SK-N-MC (cell line): ENCODE results near the gene RASSF7.
"Not testable (repeated sequence)": the region's sequence is repeated elsewhere in the genome, so short reads cannot be mapped to it uniquely, and the experiment has no call there.

Experiments
- DNase-seq: peaks from one replicate; pipeline ENCODE4 v3.0.0-alpha.2; 2011; ENCODE audit warnings: low read depth, low spot score
- H3K27ac ChIP-seq: fragments of 200-600 bp; sonication (generic); 2 replicates; pipeline ENCODE4 v1.5.1; 2016; ENCODE audit warnings: mixed run types
- H3K36me3 ChIP-seq: fragments of 200-600 bp; sonication (generic); 2 replicates; pipeline ENCODE4 v1.6.1; 2017; ENCODE audit warnings: antibody characterized with exemption, low read length, mixed read lengths; ENCODE audit not compliant: insufficient read depth
- H3K4me3 ChIP-seq: fragments of 200-600 bp; sonication (generic); 2 replicates; pipeline ENCODE4 v1.5.1; 2016
- H3K9ac ChIP-seq: fragments of 200-600 bp; sonication (generic); 2 replicates; pipeline ENCODE4 v1.8.0; 2017; ENCODE audit warnings: mixed run types, mixed read lengths; ENCODE audit not compliant: insufficient read length
- H3K9me3 ChIP-seq: fragments of 200-600 bp; sonication (generic); 2 replicates; pipeline ENCODE4 v1.6.1; 2017; ENCODE audit warnings: low read depth, mild to moderate bottlenecking, antibody characterized with exemption, low read length, moderate library complexity, mixed read lengths
- EZH2 ChIP-seq: fragments of 200-600 bp; sonication (generic); IDR thresholded peaks from one replicate; pipeline ENCODE4 v1.6.1; 2017; ENCODE audit warnings: antibody characterized with exemption
- FOXP2 ChIP-seq: optimal IDR thresholded peaks from 2 replicates; pipeline ENCODE3; 2011; ENCODE audit warnings: mild to moderate bottlenecking, moderate library complexity; ENCODE audit not compliant: insufficient read depth; ENCODE audit errors: extremely low read length, control extremely low read depth
- POLR2AphosphoS5 ChIP-seq: IDR thresholded peaks from 2 replicates; pipeline ENCODE4 v1.6.1; 2012; ENCODE audit warnings: mild to moderate bottlenecking, low read depth, low read length, borderline replicate concordance

The RASSF7 gene, protein sequence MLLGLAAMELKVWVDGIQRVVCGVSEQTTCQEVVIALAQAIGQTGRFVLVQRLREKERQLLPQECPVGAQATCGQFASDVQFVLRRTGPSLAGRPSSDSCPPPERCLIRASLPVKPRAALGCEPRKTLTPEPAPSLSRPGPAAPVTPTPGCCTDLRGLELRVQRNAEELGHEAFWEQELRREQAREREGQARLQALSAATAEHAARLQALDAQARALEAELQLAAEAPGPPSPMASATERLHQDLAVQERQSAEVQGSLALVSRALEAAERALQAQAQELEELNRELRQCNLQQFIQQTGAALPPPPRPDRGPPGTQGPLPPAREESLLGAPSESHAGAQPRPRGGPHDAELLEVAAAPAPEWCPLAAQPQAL

DNA sequence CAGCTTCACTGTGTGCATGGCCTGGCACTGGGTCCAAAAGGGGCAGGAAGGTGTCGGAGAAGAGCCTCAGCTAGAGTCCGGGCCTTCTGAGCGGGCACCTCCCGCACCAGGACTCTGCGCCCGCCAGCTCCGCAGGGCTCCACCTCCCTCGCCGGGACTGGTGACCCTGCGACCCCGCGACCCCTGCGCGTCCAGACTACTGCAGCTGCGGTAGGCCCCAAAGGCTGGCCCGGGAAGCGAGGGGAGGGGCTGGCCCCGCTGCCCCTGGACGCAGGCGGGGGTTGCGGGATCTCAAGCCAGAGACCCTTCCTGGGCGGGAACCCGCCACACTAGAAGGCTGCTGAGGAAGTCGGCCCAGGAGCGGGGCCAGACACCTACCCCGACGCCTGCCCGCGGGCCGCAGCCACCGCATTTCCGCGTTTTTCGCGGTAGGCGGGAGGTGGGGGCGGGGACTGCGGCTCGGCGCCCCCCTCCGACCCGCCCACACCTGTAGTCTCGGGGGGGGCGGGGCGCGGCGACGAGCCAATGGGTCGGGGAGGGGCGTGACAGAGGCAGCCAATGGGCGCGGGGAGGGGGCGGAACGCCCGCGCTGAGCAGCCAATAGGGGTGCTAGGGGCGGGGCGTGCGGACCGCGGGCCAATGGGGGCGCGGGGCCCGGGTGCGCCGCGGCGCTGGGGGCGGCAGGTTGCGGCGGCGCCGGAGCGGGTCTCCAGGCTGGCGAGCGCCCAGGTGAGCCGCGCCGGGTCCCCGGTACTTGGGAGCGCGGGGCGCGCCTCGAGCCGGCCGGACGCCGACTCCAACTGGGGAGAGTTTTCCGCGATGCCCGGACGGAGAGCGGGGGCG lies at the start of gene RASSF7, which contains the start of gene LMNTD2:
Gene RASSF7 (plus strand): TSS at position 666 of the 843 bp plus-strand sequence. CDS start 799 bp downstream, outside the sequence.
Gene LMNTD2 (minus strand): TSS at position 434 of the 843 bp plus-strand sequence. CDS start 22 bp downstream, at position 412.
- DNase-seq: no peak
- H3K27ac ChIP-seq: no peak within 1 kb of the TSS
- H3K36me3 ChIP-seq: no peaks in the 10 kb centered on the region
- TF ChIP-seq FOXP2 (no peak), EZH2 (no peak), POLR2AphosphoS5 (peak; percentile 63; the same call in 1 of the 2 replicates)
- no peaks in the 10 kb centered on the region for H3K9me3 ChIP-seq
- peak within 1 kb of the TSS; percentile 87 for H3K4me3 ChIP-seq
- H3K9ac ChIP-seq: peak within 1 kb of the TSS; percentile 67

DNA sequence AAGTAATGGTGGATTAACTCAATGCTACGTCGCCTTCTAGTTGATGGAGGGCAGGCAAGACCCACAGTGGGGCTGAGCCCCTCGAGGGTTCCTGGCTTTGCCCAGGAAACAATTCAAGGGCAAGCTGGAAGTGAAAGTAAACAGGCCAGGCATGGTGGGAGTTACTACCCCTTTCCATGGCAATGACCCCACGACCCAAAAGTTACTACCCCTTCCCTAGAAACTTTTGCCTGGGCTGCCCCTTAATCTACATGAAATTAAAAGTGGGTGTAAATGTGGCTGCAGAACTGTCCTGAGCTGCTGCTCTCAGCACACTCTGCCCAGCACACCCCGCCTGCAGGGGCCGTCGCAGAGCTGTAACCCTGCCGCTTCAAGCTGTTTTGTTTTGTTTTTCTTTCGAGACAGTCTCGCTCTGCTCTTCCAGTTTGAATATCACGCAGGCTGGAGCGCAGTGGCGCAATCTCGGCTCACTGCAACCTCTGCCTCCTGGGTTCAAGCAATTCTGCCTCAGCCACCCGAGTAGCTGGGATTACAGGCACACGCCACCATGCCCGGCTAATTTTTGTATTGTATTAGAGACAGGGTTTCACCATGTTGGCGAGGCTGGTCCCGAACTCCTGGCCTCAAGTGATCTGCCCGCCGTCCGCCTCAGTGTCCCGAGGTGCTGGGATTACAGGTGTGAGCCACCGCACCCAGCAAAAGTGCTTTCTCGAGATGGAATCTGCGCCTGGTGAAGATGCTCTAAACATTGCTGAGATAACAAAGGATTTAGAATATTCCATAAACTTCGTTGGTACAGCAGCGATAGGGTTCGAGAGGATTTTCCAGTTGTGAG lies 47.8 kb upstream of the RASSF7 start:
- Histone ChIP-seq H3K9ac (no peak overlapping the region), H3K4me3 (no peak overlapping the region), H3K9me3 (no peaks in the 10 kb centered on the region), H3K36me3 (peaks cover 7% of the 10 kb centered on the region; the same call in 1 of the 2 replicates), H3K27ac (no peak overlapping the region)
- TF ChIP-seq EZH2 (no peak), POLR2AphosphoS5 (no peak), FOXP2 (no peak)
- no peak for DNase-seq

DNA sequence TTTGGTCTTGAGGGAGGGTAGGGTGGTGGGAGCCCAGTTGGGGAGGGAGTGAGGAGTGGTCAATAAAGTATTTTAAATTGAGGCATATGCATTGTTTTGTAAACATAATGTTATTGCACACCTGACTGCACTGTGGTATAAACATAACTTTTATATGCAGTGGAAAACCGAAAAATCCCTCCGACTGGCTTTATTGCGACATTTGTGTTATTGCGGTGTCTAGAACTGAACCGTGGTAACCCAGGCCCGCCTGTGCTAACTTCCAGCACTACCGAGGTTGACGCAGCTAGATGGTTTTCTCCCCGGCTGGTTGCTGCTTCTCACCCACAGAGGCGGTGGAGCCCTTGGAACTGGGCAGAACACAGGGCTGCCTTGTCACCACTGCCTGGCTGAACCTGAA lies 46.2 kb upstream of the RASSF7 start:
- Histone ChIP-seq H3K4me3 (no peak overlapping the region), H3K9ac (no peak overlapping the region), H3K9me3 (no peaks in the 10 kb centered on the region), H3K27ac (no peak overlapping the region), H3K36me3 (peaks cover 4% of the 10 kb centered on the region; the same call in 1 of the 2 replicates)
- TF ChIP-seq POLR2AphosphoS5: no peak
- TF ChIP-seq EZH2: no peak
- TF ChIP-seq FOXP2: no peak
- no peak for DNase-seq

DNA sequence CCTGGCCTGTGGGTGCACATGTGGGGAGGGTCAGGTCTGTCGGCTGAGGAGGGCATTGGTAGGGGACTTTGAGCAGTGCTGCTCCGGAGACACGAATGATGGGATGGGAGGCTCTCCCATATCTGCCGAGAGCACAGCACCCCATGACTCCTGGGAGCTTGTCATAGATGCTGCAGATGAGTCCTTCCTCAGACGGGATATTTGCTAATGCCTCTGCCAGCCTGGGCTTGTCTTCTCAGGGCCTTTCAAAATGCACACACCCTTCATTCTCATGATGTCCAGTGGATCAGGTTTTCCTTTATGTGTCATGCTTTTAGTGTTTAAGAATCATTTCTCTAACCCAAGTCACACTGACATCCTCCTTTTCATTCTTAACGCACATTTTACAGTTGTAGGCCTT lies 45.6 kb upstream of the RASSF7 start:
- TF ChIP-seq POLR2AphosphoS5: no peak
- TF ChIP-seq FOXP2: no peak
- TF ChIP-seq EZH2: no peak
- no peaks in the 10 kb centered on the region; the same call in 1 of the 2 replicates for H3K36me3 ChIP-seq
- no peak overlapping the region for H3K9ac ChIP-seq
- no peak overlapping the region for H3K27ac ChIP-seq
- no peak for DNase-seq
- no peak overlapping the region for H3K4me3 ChIP-seq
- no peaks in the 10 kb centered on the region for H3K9me3 ChIP-seq

DNA sequence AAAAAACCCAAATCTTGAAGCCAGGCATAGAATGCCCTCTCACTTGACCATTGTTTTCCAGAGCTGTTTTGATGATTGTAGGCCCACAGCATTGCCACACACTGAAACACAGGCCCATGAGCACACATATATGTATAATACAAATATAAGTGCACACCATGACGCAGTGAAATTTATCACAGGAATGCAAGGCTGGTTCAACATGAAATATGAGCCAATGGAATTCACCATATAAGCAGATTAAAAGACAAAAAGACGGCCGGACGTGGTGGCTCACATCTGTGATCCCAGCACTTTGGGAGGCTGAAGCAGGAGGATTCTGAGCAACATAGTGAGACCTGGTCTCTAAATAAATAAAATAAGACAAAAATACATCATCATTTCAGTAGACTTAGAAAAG lies 44.4 kb upstream of the RASSF7 start:
- no peak for TF ChIP-seq POLR2AphosphoS5
- TF ChIP-seq FOXP2: no peak
- TF ChIP-seq EZH2: no peak
- no peak overlapping the region for H3K4me3 ChIP-seq
- no peak overlapping the region for H3K9ac ChIP-seq
- H3K9me3 ChIP-seq: no peaks in the 10 kb centered on the region
- no peak for DNase-seq
- no peak overlapping the region for H3K27ac ChIP-seq
- no peaks in the 10 kb centered on the region for H3K36me3 ChIP-seq

DNA sequence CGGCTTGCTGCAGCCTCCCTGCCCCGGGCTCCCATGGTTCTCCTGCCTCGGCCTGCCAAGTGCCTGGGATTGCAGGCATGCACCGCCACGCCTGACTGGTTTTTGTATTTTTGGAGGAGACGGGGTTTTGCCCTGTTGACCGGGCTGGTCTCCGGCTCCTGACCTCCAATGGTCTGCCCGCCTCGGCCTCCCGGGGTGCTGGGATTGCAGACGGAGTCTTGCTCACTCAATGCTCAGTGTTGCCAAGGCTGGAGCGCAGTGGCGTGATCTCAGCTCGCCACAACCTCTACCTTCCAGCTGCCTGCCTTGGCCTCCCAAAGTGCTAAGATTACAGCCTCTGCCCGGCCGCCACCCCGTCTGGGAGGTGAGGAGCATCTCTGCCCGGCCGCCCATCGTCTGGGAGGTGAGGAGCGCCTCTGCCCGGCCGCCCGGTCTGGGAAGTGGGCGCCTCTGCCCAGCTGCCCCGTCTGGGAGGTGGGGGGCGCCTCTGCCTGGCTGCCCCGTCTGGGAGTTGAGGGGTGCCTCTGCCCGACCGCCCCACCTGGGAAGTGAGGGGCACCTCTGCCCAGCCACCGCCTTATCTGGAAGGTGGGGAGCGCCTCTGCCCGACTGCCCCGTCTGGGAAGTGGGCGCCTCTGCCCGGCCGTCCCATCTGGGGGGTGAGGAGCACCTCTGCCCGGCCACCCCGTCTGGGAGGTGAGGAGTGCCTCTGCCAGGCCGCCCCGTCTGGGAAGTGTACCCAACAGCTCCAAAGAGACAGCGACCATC lies 43.7 kb upstream of the RASSF7 start:
- not testable (repeated sequence) for H3K36me3 ChIP-seq, H3K4me3 ChIP-seq, H3K27ac ChIP-seq, H3K9me3 ChIP-seq, DNase-seq, H3K9ac ChIP-seq

DNA sequence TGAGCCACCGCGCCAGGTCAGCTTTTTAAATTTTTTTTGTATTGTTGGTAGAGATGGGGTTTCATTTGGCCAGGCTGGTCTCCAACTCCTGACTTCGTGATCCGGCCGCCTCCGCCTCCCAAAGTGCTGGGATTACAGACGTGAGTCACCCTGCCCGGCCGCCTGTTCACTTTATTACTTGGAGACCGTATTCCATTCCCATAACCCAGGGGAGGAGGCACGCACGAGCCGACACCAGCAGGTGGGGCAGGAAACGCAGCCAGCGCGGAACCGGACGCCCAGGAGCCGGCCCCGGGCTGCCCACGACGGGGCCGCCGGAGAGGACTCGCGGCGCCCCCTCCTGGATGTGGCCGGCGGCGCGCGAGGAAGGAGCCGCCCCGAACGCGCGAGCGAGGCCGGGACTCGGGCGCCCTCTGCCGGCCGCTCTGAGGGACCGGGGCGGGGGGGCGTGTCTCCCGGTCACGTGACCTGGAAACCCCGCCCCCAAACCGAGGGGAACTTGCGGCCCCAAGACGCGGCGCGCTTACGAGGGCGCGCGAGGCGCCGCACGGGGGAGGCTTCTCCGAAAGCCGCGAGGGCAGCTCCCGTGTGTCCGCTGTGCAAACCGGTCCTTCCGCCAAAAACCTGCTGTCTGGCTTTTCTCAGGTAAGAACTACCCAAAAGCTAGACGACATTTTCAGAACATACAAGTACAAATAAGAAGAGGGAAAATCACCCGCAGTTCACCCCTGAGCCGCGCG lies 42.1 kb upstream of the RASSF7 start:
- TF ChIP-seq FOXP2: no peak
- peak; percentile 63; the same call in 1 of the 2 replicates for TF ChIP-seq POLR2AphosphoS5
- no peak for DNase-seq
- H3K36me3 ChIP-seq: no peaks in the 10 kb centered on the region
- H3K9me3 ChIP-seq: no peaks in the 10 kb centered on the region
- peak overlapping the region; percentile 57 for H3K9ac ChIP-seq
- peak overlapping the region; percentile 78 for H3K4me3 ChIP-seq
- no peak overlapping the region for H3K27ac ChIP-seq
